Tibial artery (tissue), 4 donors: ENCODE results near the gene PIH1D1.

Experiments used
- DNase-seq, 2 donors: peaks; one replicate each; pipeline ENCODE4 v3.0.0-alpha.2; 2019
- H3K27ac ChIP-seq, 2 donors: fragments of 200-600 bp; sonication (generic) in 1 of 2; 1 replicate in 1 of 2; 2 replicates in 1 of 2; pipeline ENCODE4 v1.5.1; 2018 to 2019; ENCODE audit warnings: mild to moderate bottlenecking in 1 of 2
- H3K27me3 ChIP-seq, 2 donors: fragments of 200-600 bp; sonication (generic) in 1 of 2; one replicate each; pipeline versions ENCODE4 v1.5.1 to v1.6.0; 2016 to 2019
- H3K36me3 ChIP-seq, 3 donors: fragments of 200-600 bp; sonication (generic) in 2 of 3; one replicate each; pipeline ENCODE4 v1.5.1; 2016 to 2019; ENCODE audit warnings: mild to moderate bottlenecking in 2 of 3
- H3K4me1 ChIP-seq, 4 donors: fragments of 200-600 bp; sonication (generic) in 2 of 4; 1 replicate in 3 of 4; 2 replicates in 1 of 4; pipeline ENCODE4 v1.5.1; 2016 to 2019
- H3K4me3 ChIP-seq, 2 donors: fragments of 200-600 bp; sonication (generic) in 1 of 2; 1 replicate in 1 of 2; 2 replicates in 1 of 2; pipeline ENCODE4 v1.5.1; 2018 to 2019; ENCODE audit warnings: mild to moderate bottlenecking in 2 of 2
- H3K9me3 ChIP-seq, 3 donors: fragments of 200-600 bp; sonication (generic) in 1 of 3; one replicate each; pipeline ENCODE4 v1.5.1; 2016 to 2019
- intact Hi-C: fragments of 100-400 bp; cut with DNase I; formaldehyde crosslinking; loops from one replicate; pipeline ENCODE4 v1.15.0; 2023; ENCODE audit warnings: low total_unique reads
- TF ChIP-seq, protein P1 (sequence below), 2 experiments: fragments of 200-600 bp in 1 of 2; fragments of 450-650 bp in 1 of 2; IDR thresholded peaks; one replicate each; pipeline ENCODE4 v1.5.1; 2017 to 2019; ENCODE audit warnings: antibody characterized with exemption in 2 of 2, mild to moderate bottlenecking in 1 of 2, moderate library complexity in 1 of 2

PIH1D1 gene

DNA sequence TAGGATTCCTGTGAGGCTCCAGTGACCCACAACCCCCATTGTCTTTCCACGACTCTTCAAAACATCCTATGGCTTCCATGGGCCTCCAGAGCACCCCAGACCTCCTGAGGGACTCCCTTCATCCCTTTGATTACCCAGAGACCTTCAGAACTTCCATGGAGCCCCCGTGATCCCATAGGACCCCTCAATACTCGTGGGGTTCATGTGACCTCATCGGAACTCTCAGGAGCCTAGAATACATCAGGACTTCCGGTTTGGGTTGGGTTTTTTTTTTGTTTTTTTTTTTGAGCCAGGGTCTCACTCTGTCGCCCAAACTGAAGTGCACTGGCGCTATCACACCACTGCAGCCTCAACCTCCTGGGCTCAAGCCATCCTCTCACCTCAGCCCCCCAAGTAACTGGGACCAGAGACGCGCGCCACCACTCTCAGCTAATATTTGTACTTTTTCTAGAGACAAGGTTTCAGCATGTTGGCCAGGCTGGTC lies 2.2 kb upstream of the PIH1D1 start:
- intact Hi-C loops = no loop called here

DNA sequence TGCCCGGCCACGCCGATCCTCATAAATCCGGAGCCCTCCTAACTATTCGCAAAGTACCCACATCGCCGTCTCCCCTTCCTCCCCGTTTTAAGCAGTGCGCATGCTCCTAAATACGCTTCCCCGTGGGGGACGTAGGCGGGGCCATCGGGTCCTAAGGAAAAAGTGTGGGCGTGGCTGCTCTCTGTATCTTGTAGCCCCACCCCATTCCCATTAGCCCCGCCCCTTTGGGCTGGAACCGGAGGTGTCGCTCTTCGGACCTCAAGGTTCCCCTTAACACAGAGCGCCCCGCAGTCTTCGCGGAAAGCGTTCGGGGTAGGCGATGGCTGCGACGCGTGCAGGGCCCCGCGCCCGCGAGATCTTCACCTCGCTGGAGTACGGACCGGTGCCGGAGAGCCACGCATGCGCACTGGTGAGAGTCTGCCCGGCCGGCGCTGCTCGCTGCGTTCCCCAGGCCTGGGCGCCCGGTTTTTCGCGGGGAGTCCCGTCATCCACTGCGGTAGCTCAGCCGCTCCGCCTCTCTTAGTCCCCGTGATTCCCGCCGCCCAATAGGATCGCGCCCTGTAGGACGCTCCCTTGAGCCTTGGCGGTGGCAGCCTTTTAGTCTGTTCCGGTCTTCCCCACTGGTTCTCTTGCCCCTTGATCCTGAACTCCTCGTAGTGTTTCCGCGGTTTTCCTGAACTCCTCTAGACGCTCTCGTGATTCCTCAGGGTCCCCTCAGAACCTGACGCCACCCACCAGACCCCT lies 1.6 kb upstream of the PIH1D1 start, which contains the start of gene ALDH16A1:
Gene ALDH16A1 (plus strand): TSS at position 213 of the 744 bp plus-strand sequence. CDS start 107 bp downstream, at position 320.
- H3K36me3 ChIP-seq = peaks cover 7 to 17% (median 9%) of the 10 kb centered on the region in 3 donors
- peaks cover 0 to 21% (median 12%) of the 10 kb centered on the region in 4 donors for H3K4me1 ChIP-seq
- DNase-seq = peak; percentile 98 to 99
- peak within 1 kb of the TSS; percentile 94 to 100 for H3K27ac ChIP-seq
- no peaks in the 10 kb centered on the region for H3K9me3 ChIP-seq
- TF ChIP-seq, protein P1, sequence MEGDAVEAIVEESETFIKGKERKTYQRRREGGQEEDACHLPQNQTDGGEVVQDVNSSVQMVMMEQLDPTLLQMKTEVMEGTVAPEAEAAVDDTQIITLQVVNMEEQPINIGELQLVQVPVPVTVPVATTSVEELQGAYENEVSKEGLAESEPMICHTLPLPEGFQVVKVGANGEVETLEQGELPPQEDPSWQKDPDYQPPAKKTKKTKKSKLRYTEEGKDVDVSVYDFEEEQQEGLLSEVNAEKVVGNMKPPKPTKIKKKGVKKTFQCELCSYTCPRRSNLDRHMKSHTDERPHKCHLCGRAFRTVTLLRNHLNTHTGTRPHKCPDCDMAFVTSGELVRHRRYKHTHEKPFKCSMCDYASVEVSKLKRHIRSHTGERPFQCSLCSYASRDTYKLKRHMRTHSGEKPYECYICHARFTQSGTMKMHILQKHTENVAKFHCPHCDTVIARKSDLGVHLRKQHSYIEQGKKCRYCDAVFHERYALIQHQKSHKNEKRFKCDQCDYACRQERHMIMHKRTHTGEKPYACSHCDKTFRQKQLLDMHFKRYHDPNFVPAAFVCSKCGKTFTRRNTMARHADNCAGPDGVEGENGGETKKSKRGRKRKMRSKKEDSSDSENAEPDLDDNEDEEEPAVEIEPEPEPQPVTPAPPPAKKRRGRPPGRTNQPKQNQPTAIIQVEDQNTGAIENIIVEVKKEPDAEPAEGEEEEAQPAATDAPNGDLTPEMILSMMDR (IDR thresholded peaks at IDR 0.05) = no peak
- no peaks in the 10 kb centered on the region for H3K27me3 ChIP-seq
- intact Hi-C loops = no loop called here
- H3K4me3 ChIP-seq = peak within 1 kb of the TSS; percentile 62 to 85

More for the DNA sequence above, 2.2 kb upstream of the PIH1D1 start:
- Histone ChIP-seq H3K4me1 (peaks cover 0 to 21% (median 12%) of the 10 kb centered on the region in 4 donors), H3K27ac (peak overlapping the region; percentile 94 to 100), H3K9me3 (no peaks in the 10 kb centered on the region), H3K36me3 (peaks cover 6 to 11% (median 7%) of the 10 kb centered on the region in 3 donors), H3K27me3 (no peaks in the 10 kb centered on the region), H3K4me3 (peak overlapping the region; percentile 62 to 85)
- no peak for DNase-seq
- TF ChIP-seq, protein P1 (IDR thresholded peaks at IDR 0.05) = no peak

DNA sequence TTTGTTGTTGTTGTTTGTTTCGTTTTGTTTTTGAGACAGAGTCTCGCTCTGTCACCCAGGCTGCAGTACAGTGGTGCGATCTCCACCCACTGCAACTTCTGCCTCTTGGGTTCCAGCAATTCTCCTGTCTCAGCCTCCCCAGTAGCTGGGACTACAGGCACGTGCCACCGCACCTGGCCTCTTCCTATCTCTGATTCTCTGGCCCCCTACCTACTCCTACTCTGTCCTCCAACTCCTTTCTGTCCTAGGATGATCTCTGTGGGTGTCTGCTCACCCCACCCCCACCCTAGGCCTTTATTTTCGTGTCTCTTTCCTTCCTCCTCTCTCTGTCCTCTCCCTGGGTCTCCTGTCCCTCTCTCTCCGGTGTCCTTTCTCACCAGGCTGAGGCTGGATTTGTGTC lies 1.2 kb downstream of the PIH1D1 start:
- Histone ChIP-seq H3K4me3 (peak overlapping the region in 1 of 2 donors; percentile 62), H3K4me1 (peaks cover 0 to 21% (median 12%) of the 10 kb centered on the region in 4 donors), H3K27me3 (no peaks in the 10 kb centered on the region), H3K36me3 (peaks cover 7 to 37% (median 17%) of the 10 kb centered on the region in 3 donors), H3K9me3 (no peaks in the 10 kb centered on the region), H3K27ac (no peak overlapping the region)
- intact Hi-C loops = no loop called here
- no peak for DNase-seq
- TF ChIP-seq, protein P1 (IDR thresholded peaks at IDR 0.05) = no peak

DNA sequence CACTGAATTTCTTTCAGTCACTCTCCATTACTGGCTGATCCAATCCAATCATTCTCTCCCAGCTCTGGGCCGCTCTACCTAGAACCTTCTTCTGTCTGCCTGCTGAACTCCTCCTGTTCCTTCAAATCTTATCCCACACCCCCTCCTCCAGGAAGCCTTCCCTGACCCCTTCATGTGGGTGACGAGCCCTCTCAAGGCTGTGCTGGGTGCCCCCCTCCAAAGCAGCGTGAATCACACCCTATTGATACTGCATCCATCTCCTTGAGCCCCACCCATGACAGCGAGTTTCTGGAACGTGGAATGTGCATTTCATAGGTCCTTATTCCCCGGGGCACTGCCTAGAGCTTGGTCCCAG lies 3.2 kb downstream of the PIH1D1 start:
- Histone ChIP-seq H3K27ac (no peak overlapping the region), H3K27me3 (no peaks in the 10 kb centered on the region), H3K4me1 (peaks cover 0 to 12% (median 4%) of the 10 kb centered on the region in 4 donors), H3K9me3 (no peaks in the 10 kb centered on the region), H3K4me3 (no peak overlapping the region), H3K36me3 (peaks cover 7 to 37% (median 17%) of the 10 kb centered on the region in 3 donors)
- intact Hi-C loops = loop anchor here (10.0 kb wide), 1 partner anchor 184 kb away; no protein-coding TSS in a partner anchor
- TF ChIP-seq, protein P1 (IDR thresholded peaks at IDR 0.05) = no peak
- DNase-seq = no peak

DNA sequence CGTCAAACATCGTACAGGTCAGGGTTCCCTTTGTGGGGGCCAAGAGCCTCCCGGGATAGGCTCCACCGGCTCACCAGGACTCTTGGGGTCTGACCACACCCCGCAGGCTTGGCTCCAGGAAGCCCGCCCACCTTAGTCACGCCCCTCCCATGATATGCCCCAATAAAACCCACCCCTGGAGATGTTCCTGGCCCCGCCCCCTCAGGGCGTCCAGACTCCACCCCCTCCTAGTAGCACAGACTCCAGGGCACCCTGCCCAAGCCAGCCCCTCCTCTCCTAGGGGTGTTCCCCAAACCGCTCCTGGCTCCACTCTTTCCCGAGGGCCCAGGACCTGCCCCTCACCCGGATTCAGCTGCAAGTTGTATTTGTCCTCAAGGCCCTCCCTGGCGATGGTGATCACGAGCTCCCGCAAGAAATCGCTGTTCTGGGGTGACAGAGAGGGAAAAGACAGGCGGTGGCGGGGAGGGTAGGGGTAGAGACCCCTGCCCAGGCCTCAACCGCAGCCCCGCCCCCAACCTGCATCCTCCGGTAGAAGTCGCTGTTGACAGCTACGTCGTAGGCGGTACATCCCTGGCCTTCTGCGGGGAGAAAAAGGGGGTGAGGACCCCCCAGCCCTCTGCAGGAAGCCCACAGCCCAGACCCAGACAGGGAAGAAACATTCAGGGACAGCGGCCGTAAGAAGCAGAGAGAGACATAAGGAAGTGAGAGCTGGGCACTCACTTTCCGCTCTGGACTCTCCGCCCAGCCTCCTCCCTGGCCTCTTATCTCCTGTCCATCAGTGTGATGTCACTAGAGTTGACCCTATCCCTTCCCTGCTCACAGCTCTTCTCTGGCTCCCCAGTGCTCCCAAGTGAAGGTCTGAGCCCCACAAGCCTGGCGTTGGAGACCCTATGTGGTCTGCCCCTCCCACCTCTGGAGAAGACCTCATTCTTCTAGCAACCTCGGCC lies 3.9 kb downstream of the PIH1D1 start:
- TF ChIP-seq, protein P1 (IDR thresholded peaks at IDR 0.05) = no peak
- H3K36me3 ChIP-seq = peaks cover 7 to 37% (median 17%) of the 10 kb centered on the region in 3 donors
- peaks cover 0 to 16% (median 5%) of the 10 kb centered on the region in 4 donors for H3K4me1 ChIP-seq
- intact Hi-C loops = loop anchor here (10.0 kb wide), 1 partner anchor 183 kb away; no protein-coding TSS in a partner anchor
- no peak overlapping the region for H3K27ac ChIP-seq
- no peak overlapping the region for H3K4me3 ChIP-seq
- no peaks in the 10 kb centered on the region for H3K9me3 ChIP-seq
- peaks cover 0 to under 1% of the 10 kb centered on the region in 2 donors for H3K27me3 ChIP-seq
- no peak for DNase-seq
